Activated CD4-positive, alpha-beta T cell treated with anti-CD3 and anti-CD28 coated beads for 1 hour (primary cell): Measurements from ENCODE around the gene MAP3K12.
A peak's percentile ranks its signal among the peaks of the same experiment; 100 is the strongest.
"Not testable (repeated sequence)": the region's sequence is repeated elsewhere in the genome, so short reads cannot be mapped to it uniquely, and the experiment has no call there.

Experiments
- DNase-seq: peaks from one replicate; pipeline ENCODE4 v3.0.0-alpha.2; 2020

The MAP3K12 gene, protein sequence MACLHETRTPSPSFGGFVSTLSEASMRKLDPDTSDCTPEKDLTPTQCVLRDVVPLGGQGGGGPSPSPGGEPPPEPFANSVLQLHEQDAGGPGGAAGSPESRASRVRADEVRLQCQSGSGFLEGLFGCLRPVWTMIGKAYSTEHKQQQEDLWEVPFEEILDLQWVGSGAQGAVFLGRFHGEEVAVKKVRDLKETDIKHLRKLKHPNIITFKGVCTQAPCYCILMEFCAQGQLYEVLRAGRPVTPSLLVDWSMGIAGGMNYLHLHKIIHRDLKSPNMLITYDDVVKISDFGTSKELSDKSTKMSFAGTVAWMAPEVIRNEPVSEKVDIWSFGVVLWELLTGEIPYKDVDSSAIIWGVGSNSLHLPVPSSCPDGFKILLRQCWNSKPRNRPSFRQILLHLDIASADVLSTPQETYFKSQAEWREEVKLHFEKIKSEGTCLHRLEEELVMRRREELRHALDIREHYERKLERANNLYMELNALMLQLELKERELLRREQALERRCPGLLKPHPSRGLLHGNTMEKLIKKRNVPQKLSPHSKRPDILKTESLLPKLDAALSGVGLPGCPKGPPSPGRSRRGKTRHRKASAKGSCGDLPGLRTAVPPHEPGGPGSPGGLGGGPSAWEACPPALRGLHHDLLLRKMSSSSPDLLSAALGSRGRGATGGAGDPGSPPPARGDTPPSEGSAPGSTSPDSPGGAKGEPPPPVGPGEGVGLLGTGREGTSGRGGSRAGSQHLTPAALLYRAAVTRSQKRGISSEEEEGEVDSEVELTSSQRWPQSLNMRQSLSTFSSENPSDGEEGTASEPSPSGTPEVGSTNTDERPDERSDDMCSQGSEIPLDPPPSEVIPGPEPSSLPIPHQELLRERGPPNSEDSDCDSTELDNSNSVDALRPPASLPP

DNA sequence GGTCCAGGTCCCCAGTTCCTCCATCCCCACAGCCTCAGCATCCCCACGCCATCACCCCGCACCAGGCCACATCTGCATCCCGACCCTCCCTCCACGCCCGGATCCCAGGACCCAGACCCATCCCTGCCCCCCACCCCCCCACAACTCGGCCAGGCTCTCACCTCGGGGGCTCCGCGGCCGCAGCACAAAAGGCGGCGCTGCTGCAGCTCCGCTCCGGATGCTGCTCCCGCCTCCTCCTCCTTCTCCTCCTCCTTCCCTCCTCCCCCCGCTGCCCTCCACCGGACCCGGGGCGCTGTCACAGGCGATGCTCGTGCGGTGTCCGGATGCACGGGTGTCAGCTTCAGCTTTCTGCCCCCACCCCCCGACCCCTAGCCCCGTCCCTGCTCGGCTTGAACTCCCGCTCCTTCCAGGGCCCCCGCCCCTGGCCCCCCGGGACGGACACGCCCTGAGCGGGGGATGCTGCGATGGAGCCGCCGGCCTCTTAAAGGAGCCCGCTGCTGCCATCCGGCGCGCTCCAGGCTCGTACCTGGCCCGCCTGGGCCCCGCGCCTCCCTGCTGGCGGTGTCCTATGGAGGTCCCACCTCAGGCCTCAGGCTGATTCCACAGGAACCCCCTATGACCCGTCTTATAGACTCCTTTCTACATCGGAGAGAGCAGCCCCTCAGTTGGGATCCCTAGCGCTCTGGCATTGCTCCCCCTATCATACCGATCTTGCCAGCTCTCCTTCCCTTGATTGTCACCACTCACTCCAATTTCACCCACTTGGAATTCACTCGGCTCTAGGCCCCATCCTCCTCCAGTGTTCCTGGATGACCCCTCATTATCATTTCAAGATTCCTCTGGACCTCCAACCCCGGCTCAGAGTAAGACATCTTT is at the start of gene MAP3K12:
MAP3K12 (minus strand) TSS at position 193 of the 876 bp plus-strand sequence. CDS start 12,067 bp downstream, outside the sequence.
- no peak for DNase-seq

DNA sequence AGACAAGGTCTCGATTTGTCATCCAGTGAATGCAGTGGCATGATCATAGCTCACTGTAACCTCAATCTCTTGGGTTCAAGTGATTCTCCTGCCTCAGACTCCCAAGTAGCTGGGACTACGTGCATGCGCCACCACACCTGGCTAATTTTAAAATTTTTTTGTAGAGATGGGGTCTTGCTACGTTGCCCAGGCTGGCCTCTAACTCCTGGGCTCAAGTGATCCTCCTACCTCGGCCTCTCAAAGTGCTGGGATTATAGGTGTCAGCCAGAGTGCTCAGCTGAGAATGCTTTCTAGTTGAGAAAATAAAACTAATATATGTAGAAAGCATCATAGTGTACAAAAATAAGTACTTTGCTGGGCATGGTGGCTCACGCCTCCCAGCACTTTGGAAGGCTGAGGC is 49.1 kb upstream of the MAP3K12 start:
- DNase-seq = not testable (repeated sequence)

DNA sequence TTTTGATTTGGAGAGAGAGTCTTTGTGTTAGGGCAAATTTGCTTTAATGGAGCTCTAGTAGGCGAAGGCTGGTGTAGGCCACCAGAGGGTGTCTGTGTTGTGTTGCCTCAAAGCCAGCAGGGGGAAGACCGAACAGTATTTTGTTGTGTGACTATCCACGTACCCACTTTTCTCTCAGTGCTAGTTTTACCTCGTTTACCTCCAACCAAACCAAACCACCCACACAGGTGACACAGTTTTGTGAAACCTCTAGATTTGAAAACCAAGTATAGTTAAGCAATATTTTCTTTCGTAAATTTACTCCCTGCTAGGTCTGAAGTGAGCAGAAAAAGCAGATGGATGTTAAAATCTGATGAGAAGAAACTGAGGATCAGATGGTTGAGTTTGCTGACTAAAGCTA is 44.3 kb upstream of the MAP3K12 start:
- peak; percentile 21 for DNase-seq

DNA sequence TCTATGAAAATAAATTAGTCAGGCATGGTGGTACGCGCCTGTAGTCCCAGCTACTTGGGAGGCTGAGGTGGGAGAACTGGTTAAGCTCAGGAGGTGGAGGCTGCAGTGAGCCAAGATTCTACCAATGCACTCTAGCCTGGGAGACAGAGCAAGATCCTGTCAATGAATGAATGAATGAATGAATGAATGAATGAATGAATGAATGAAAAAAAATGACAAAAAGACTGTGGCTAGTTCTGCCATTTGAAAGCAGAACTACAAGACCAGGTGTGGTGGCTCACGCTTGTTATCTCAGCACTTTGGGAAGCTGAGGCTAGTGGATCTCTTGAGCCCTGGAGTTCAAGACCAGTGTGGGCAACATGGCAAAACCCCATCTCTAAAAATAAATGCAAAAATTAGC is 40.3 kb upstream of the MAP3K12 start:
- no peak for DNase-seq

DNA sequence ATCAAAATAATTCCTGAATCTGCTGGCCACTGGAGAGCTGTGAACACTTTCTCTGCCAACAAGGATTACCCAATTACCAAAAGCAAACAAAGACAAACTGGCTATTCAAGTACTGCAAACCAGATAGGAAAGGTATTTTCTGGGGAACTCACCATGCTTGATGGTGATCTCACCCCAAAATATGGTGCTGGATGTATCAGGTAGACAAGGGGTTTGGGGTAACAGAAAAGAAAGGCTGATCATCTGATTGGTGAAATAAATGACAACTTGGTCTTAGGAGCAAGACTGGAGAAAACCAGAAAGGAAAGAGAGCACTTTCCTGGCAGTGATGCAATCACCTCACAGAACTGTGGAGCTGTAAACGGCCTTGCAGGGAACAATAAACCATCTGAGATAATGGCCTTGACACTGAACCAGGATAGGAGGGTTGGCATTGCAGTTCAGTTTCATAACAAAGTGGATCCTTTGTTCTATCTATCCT is 39.0 kb upstream of the MAP3K12 start:
- no peak for DNase-seq

DNA sequence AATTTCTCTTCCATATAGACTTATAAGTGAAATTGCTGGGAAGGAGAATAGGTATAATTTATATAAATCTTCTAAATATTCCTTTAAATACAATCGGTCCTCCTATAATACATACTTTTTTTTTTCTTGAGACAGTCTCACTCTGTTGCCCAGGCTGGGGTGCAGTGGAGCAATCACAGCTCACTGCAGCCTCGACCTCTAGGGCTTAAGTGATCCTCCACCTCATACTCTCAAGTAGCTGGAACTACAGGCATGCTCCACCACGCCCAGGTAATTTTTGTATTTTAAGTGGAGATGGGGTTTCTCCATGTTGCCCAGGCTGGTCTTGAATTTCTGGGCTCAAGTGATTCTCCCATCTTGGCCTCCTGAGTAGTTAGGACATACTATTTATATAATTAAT is 37.7 kb upstream of the MAP3K12 start:
- no peak for DNase-seq

DNA sequence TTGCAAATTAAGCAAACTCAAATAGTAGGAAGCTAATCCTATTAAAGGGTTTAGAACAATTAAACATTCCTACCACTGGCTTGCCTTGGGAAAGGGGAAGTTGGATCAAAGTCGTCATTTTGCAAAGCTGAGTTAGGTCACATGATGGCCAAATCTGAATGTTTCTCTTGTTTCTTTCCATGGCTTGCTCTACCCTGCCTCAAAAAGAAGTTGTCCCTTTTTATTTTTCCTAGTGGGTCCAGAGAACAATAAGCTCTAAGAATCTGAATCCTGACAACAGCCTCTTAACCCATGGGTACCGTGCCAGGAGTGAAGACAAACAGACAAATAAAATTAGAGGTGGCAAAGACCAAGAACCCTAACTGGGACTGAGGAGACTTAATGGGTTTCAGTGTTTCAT is 34.2 kb upstream of the MAP3K12 start:
- no peak for DNase-seq

DNA sequence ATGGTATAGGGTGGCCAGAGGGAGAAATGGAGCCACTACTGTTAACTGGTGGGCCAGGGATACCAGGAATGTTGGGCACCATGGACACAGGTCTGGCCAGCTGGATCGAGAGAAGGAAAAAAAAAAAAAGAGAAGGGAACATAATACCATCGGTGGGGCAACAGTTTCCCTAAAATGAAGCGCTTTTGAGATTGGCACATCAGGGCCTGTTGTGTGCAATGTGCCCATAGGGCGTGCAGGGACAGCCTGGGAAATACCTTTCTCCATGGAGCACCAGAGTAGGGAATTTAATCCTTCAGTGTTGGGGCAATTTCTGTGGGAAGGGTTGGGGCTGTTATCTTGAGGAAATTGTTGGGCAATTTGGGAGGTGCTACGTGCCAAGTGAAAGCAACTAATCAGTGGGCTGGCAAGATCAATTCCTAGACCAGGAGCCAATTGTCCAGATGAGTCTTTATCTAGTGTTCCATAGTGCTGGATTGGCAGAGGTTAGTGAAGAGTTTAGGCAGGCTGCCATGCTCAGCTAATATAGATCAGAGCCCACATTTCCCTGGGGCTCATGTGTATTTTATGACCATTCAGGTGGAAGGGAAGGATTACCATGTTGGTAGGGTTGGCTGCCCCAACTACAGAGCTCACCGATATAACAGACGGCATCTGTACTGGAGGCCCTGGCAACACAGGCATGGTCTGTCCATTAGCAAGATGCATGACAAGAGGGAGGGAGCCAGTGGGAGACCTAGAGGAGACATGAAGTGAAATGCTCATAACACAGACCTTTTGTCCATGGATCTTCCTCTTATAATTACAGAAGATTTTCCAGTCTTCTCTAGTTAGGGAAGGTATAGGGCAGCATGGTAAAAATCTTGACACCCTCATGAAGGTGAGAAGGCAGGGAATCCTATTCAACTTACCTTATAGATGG is 33.5 kb upstream of the MAP3K12 start:
- DNase-seq = no peak

DNA sequence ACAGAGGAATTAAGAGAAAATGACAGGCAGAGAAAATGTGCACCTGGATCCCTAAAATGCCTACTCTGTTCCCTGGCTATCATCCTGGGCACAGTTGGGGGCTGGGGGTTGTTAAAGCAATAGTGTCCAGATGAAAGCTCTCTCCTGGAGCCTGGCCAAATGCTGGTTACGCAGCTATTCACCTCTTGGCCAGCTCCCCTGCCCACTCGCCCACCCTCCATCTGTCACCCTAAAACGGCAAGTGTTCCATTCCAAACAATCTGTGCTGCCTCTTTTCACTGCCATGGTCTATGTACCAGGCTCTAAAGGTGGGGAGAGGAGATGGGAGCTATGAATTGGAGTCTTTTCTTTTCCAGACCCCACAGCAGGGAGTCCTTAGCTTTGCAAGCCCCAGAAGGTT is 32.8 kb upstream of the MAP3K12 start:
- DNase-seq = no peak

DNA sequence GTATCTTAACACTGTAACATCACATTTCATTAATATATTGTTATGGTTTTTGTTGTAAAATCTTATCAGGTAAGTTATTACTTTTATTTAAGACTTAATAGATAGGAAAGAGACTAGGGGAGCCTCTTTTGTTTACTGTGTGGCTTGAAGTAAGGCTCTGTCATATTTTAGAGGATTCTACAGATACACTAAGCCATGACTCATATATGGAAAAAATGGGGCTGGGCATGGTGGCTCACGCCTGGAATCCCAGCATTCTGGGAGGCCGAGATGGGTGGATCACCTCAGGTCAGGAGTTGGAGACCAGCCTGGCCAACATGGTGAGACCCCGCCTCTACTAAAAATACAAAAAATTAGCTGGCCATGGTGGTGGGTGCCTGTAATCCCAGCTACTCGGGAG is 31.7 kb upstream of the MAP3K12 start:
- DNase-seq = no peak

DNA sequence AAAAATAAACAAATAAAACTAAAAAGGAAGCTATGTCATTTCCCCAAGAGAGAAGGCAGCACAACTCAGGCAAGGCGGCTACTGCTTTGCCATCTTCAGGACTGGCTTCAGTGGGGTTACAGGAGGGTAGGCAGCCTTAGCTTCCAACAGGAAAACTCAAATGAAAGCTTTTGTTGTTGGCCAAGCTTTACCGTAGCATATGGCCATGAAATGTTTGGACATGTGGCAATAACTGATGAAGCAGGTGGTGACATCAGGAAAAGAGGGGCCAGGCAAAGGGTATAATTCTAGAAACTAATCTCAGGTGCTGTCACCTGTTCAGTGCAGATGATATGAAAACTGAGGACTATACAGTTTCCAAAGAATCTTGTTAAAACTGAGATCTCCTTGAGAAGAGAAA is 30.8 kb upstream of the MAP3K12 start:
- no peak for DNase-seq

DNA sequence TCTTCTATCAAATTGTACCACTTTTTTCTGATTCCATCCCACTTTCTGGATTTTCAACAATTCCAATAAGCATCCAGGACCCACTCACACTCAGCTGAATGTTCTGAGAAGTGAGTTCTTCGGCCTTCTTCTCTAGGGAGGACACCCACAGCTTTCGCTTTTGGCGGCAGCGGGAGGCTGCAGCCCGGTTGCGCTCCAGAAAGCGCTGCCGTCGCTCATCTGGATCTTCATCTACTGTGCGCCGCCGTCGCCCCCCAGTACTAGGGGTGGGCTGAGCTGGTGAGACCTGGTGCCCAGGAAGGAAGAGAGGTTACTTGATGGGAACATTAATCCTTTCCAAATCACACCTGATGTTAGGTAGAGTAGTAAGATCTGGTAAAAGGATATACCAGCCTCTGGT is 25.2 kb upstream of the MAP3K12 start:
- DNase-seq = no peak

DNA sequence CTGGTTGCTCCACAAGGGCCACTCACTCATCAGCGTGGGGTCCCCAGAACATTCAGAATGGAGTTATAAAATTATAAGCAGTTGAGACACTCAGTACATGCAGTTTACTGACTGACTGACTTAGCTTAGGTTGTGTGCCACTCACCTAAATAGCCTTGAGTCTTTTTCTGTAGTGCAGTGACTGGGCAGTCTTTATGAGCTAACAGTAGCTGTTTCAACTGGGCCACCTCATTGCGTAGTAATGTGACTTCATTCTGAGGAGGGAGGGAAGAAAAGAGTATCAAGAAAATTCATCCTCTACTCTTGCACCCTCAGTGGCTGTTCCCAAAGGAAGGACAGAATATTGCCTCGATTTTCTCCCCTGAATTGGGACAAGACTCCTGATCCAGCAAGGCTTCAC is 23.9 kb upstream of the MAP3K12 start:
- DNase-seq = no peak

DNA sequence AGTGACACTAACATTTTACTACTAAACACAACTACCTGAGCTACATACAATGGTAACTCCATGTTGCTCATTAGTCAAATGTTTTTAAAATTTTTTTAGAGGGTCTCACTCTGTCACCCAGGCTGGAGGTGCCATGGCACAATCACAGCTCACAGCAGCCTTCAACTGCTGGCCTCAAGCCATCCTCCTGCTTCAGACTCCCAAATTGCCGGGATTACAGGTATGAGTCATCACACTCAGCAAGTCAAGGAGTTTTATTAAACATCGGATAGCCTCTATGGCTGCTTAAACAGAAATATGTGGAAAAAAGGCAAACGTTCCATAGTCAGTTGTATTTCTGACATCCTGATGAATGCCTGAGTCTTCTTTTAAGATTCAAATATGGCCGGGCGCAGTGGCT is 19.1 kb upstream of the MAP3K12 start:
- no peak for DNase-seq

DNA sequence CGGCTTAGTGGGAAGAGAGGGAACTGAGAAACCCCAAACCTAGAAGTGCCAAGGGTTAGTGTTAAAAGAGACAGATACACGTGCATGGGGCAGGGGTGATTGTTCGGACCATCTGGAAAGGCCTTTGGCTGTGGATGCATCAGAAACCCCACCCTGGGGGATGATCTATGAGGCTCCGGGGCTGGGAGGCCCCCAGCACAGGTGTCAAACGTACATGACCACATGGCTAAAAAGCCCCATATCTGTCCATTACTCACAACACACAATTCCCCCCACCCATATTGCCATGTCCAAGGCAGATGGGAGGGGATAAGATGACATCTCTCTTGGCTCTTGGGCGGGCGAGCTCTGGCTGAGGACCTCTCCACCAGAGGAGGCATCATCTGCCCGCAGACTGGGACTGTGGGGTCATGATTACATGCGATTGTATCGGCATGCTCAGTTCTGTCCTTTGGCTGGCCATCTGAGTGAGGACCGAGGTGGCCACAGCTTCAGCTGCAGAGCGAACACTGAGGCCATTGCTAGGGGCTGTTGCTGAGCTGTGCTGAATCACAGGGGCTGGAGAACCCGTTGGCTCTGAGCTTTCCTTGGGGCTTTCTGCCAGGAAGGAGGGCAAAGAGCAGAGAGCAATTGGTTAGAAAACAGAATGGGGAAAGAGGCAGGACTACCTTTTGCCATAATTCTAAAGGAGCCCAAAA is 17.6 kb upstream of the MAP3K12 start:
- no peak for DNase-seq

DNA sequence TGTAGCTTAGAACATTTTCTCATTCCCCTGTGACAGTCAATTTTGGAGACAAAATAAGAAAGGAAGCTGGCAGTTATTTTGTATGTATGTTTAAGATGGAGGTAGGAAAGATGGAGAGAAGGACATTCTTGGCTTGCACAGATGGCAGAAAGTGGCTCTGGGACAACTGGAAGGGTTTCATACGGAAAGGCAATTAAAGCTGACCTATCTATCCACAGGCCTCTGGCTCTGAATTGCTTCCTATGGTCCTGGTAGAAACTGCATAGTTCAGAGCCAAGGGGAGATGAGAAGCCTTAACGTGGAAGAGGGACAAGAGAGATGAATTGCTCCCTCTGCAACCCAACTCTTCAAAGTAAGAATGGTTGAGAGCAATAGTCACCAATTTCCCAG is 16.0 kb upstream of the MAP3K12 start:
- no peak for DNase-seq

DNA sequence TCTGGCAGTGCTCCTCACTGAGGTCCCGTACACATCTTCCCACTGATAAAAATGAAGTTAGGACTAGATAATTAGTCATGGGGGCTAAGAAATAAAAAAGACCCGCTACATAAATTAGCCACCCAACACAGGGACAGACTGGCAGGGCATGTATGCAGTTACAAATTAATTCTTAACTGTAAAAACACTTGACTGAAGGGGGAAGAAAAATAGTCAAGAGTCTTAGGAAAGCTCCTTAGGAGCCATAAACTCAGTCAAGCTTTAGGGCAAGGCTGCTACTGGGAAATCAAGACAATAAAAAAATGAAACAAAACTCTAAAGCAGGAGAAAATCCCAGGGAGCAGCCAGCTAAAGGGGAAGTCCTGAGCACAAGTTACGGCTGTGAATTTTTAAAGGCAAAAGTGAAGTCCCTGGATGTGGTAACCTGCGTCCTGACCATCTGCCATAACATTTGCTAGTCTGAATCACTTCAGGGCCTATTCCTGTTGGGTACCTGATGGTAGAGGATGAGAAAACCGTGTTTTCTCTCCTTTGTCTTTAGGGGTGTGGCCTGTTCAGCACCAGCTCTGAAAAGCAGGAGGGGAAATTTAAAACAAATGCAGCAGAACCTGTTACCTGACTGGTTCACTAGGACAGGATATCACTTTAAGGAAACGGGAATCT is 15.5 kb upstream of the MAP3K12 start:
- DNase-seq = no peak

DNA sequence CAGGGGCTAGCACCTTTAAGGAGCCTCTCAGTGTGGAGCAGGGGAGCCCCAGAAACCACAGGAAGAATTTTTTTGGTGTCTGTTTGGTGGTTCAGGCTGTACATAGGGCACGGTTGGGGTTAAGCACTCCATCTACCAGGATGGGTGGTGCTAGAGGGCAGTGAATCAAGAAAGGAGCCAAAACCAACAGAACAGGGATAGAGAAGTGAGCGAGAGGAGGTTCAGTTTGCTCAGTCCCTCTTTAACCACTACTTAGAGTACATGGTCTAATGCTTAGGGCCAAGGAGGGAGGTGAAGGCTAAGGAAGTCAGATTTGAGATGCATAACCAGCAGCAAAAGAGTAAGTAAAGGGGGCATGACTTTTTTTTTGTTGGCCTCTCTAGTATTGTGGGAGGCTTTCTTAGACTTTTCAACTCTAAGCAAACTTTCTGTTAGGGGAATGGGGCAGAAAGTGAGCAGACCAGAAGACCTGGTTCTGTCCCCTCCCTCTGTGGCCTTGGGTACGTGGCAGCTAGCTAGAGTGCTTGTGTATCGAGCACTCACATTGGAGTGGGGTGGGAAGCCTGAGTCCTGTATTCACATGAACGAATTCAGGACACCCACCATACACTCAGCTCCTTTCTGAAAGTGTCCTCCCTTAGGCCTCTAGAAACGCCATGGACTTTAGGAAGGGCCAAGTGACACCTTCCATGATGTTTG is 14.6 kb upstream of the MAP3K12 start:
- DNase-seq = no peak

DNA sequence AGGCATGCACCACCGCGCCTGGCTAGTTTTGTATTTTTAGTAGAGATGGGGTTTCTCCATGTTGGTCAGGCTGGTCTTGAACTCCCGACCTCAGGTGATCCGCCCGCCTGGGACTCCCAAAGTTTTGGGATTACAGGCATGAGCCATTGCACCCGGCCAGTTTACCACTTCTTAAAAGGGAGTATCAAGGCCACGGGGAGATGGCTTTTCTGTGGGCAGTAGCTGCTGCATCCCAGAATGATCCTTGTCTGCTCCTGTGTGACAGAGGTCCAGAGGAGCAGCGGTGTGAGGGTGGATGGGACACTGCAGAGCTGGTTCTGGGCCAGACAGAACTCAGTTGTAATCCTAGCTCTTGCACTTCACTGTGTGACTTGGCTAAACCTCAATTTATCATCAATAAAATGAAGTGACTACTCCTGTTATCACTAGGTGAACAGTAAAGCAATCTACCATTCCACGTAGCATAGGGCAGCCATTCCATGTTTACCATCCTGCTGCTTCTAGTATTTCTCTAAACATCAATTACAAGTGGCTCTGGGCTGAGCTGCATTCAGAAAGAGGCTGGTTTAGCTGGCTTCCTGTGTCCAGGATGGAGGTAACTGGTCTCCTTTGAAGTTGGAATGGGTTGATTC is 11.0 kb upstream of the MAP3K12 start:
- no peak for DNase-seq
